WTC11 (cell line): ENCODE measurements around the gene ZNF628. TPM values are rescaled to one million over a fixed set of nuclear protein-coding genes. Genes with fewer than 3 reads are reported as not detected.
A peak's percentile ranks its signal among the peaks of the same experiment; 100 is the strongest.

Source experiments
- ATAC-seq: fragments of 200-7000 bp; cut with Tn5 transposase; 2 replicates; pipeline ENCODE4 v1.10.0; 2021; ENCODE audit warnings: mild to moderate bottlenecking, moderate library complexity
- CTCF ChIA-PET: fragments of 300-600 bp; sonication (Branson Sonifier 250); formaldehyde crosslinking; loops from one replicate; lab custom pipeline; 2021; ENCODE audit warnings: antibody characterized with exemption; lab: Charles Lee
- POLR2A ChIA-PET: fragments of 350-600 bp; sonication (Branson Sonifier 250); formaldehyde crosslinking; loops from one replicate; lab custom pipeline; 2021; ENCODE audit warnings: antibody characterized with exemption; lab: Charles Lee
- DNase-seq: peaks from one replicate; pipeline ENCODE4 v3.0.0; 2021; ENCODE audit warnings: low spot score
- H3K27ac Mint-ChIP-seq: 2 replicates; pipeline ENCODE4 v1.8.0; 2021; ENCODE audit warnings: mixed read lengths
- H3K27me3 Mint-ChIP-seq: 2 replicates; pipeline ENCODE4 v1.8.0; 2021; ENCODE audit warnings: low read depth, mild to moderate bottlenecking, moderate library complexity, mixed read lengths
- H3K36me3 Mint-ChIP-seq: 2 replicates; pipeline ENCODE4 v1.8.0; 2021; ENCODE audit warnings: mixed read lengths
- H3K4me1 Mint-ChIP-seq: 2 replicates; pipeline ENCODE4 v1.8.0; 2022; ENCODE audit warnings: mixed read lengths
- H3K4me3 Mint-ChIP-seq: 2 replicates; pipeline ENCODE4 v1.8.0; 2021; ENCODE audit warnings: mild to moderate bottlenecking, moderate library complexity, mixed read lengths
- H3K9me3 Mint-ChIP-seq: 2 replicates; pipeline ENCODE4 v1.8.0; 2021; ENCODE audit warnings: mixed read lengths
- CREM ChIP-seq: sonication (generic); formaldehyde crosslinking; IDR thresholded peaks from 2 replicates; pipeline ENCODE4 v1.8.1; 2022; ENCODE audit warnings: mild to moderate bottlenecking, missing genetic modification reagents, moderate library complexity
- FOXJ3 ChIP-seq: sonication (generic); formaldehyde crosslinking; IDR thresholded peaks from 2 replicates; pipeline ENCODE4 v1.9.0; 2021; ENCODE audit warnings: missing genetic modification reagents, mild to moderate bottlenecking, borderline replicate concordance
- NFATC4 ChIP-seq: fragments of 250-450 bp; sonication (Bioruptor Pico); IDR thresholded peaks from 2 replicates; pipeline ENCODE4 v1.9.0; 2021; ENCODE audit warnings: mild to moderate bottlenecking
- NFE2L1 ChIP-seq: sonication (generic); formaldehyde crosslinking; IDR thresholded peaks from 2 replicates; pipeline ENCODE4 v1.8.1; 2023; ENCODE audit warnings: missing genetic modification reagents
- RELA ChIP-seq: sonication (generic); formaldehyde crosslinking; IDR thresholded peaks from 2 replicates; pipeline ENCODE4 v1.8.1; 2022; ENCODE audit warnings: missing genetic modification reagents, mild to moderate bottlenecking, borderline replicate concordance
- RORB ChIP-seq: fragments of 250-450 bp; sonication (Bioruptor Pico); IDR thresholded peaks from 2 replicates; pipeline ENCODE4 v1.9.0; 2021; ENCODE audit warnings: mild to moderate bottlenecking
- TCF7 ChIP-seq: sonication (generic); formaldehyde crosslinking; IDR thresholded peaks from 2 replicates; pipeline ENCODE4 v1.8.0; 2022; ENCODE audit warnings: mild to moderate bottlenecking, low read depth, missing genetic modification reagents, moderate library complexity
- ZNF121 ChIP-seq: sonication (generic); formaldehyde crosslinking; IDR thresholded peaks from 2 replicates; pipeline ENCODE4 v1.8.0; 2023; ENCODE audit warnings: missing genetic modification reagents
- ZNF423 ChIP-seq: fragments of 250-450 bp; sonication (Bioruptor Pico); IDR thresholded peaks from 2 replicates; pipeline ENCODE4 v2.1.2; 2022; ENCODE audit warnings: mild to moderate bottlenecking, moderate library complexity
- total RNA-seq: library from RNA; stranded (reverse); gene quantifications from 3 replicates; pipeline ENCODE4 v1.2.3, GENCODE V29; 2021
- TF ChIP-seq, protein P1 (sequence below): sonication (generic); formaldehyde crosslinking; IDR thresholded peaks from 2 replicates; pipeline ENCODE4 v1.8.1; 2023; ENCODE audit warnings: mild to moderate bottlenecking, missing genetic modification reagents
- TF ChIP-seq, protein P2 (sequence below): fragments of 250-450 bp; sonication (Bioruptor Pico); IDR thresholded peaks from 2 replicates; pipeline ENCODE4 v2.1.2; 2022; ENCODE audit warnings: mild to moderate bottlenecking, moderate library complexity
- TF ChIP-seq, protein P3 (sequence below): sonication (generic); formaldehyde crosslinking; IDR thresholded peaks from 2 replicates; pipeline ENCODE4 v1.8.0; 2022; ENCODE audit warnings: mild to moderate bottlenecking, missing genetic modification reagents
- TF ChIP-seq, protein P4 (sequence below): sonication (generic); formaldehyde crosslinking; IDR thresholded peaks from 2 replicates; pipeline ENCODE4 v1.8.0; 2023; ENCODE audit warnings: mild to moderate bottlenecking, missing genetic modification reagents
- TF ChIP-seq, protein P5 (sequence below): sonication (generic); formaldehyde crosslinking; IDR thresholded peaks from 2 replicates; pipeline ENCODE4 v1.8.1; 2022; ENCODE audit warnings: mild to moderate bottlenecking, moderate library complexity, missing genetic modification reagents

ZNF628 gene
- total RNA-seq, 1 experiment from 2014 or later: 23.6 TPM

DNA sequence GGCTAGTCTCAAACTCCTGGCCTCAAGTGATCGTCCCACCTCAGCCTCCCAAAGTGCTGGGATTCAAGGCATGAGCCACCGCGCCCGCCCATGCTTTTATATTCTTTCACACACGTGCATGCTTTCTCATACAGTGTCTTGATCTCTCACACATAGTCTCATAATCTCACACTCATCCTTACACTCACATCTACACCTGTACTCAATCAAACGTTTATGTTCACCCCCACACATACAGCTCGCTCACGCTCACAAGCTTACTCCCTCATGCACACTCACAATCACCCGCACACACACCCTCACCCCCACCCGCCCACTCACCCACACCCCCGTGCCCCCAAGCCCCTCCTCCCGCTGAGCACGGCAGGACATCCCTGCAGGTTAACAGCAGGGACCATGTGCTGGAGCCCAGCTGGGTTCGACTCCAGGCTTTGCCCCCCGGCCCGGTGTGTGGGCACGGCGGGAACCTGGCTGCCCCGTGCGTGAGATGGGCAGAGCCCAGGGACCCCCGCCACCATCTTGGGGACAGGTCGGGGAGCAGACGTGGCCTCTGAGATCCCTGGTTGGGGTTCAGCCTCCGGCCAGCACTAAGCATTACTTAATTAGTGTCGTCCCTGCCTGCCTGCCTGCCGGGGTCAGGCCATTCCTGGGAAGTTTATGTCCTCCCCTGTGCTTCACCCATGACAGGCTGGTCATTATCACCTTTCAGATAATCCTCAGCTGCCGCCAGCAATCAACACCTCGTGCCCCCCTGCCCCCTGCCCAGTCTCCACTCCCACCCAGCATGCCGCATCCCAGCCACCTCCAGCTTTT, 49.1 kb downstream of the ZNF628 start:
- no peak overlapping the region for H3K4me3 Mint-ChIP-seq
- no peak for ATAC-seq
- POLR2A ChIA-PET: interaction anchor here (0.6 to 1.0 kb wide), 2 partner anchors 16 to 25 kb away, joined by 3 to 4 read pairs; no protein-coding TSS in a partner anchor

DNA sequence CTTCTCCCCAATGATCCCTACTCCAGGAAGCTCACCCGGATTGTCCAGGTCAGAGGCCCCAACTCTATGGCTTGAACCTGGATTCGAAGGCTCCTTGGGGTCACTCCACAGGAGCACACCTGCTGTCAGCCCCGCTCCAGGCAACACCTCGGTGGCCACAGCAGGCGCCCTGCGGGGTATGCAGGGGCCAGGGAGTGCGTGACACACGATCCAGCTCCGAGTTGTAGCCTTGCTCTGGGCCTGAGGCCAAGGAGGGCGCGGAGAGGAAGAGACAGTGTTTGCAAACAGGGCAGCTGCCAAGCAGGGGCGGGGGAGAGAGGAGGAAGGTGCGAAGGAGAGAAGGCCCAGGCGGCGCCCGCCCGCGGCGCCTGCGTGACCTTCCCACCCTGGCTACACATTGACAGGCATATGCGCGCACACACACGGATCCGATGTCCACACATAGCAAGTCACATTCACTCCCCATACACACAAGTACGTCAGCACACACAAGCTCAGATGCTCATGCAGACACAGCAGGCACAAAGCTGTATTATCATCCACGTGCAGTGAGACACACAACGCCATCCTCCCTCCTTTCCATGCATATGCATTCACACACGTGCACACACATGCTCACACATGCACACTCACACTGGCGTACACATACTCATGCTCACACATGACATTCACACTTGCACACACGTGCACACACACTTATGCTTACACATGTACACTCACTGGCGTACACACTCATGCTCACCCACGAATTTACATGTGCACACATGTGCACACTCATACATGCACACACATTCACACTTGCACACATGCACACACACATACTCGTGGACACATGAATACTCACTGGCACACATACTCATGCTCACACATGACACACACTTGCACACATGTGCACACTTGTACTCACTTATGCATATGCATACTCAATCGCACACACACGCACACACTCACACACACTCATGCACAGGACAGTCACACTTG, 50.1 kb downstream of the ZNF628 start:
- Mint-ChIP-seq H3K4me1 (no peaks in the 10 kb centered on the region; the same call in 1 of the 2 replicates), H3K36me3 (no peaks in the 10 kb centered on the region), H3K9me3 (no peaks in the 10 kb centered on the region), H3K27me3 (peaks cover 2% of the 10 kb centered on the region; the same call in 1 of the 2 replicates), H3K27ac (no peak overlapping the region), H3K4me3 (no peak overlapping the region)
- CTCF ChIA-PET: interaction anchor here (0.6 to 1.0 kb wide), 2 partner anchors 22 to 59 kb away, joined by 3 read pairs; no protein-coding TSS in a partner anchor
- DNase-seq (no peak), ATAC-seq (peak; percentile 30; the same call in 1 of the 2 replicates)
- TF ChIP-seq, protein P1, sequence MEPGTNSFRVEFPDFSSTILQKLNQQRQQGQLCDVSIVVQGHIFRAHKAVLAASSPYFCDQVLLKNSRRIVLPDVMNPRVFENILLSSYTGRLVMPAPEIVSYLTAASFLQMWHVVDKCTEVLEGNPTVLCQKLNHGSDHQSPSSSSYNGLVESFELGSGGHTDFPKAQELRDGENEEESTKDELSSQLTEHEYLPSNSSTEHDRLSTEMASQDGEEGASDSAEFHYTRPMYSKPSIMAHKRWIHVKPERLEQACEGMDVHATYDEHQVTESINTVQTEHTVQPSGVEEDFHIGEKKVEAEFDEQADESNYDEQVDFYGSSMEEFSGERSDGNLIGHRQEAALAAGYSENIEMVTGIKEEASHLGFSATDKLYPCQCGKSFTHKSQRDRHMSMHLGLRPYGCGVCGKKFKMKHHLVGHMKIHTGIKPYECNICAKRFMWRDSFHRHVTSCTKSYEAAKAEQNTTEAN (CRISPR knock-in tag): peak; percentile 99
- TF ChIP-seq ZNF121 (0 out of 2 replicates have a peak, but pooled peaks have one; percentile 24), NFE2L1 (CRISPR knock-in tag) (no peak; the same call in 1 of the 2 replicates), ZNF423 (peak; percentile 77; the same call in 1 of the 2 replicates), RORB (CRISPR knock-in tag) (no peak)
- TF ChIP-seq, protein P2, sequence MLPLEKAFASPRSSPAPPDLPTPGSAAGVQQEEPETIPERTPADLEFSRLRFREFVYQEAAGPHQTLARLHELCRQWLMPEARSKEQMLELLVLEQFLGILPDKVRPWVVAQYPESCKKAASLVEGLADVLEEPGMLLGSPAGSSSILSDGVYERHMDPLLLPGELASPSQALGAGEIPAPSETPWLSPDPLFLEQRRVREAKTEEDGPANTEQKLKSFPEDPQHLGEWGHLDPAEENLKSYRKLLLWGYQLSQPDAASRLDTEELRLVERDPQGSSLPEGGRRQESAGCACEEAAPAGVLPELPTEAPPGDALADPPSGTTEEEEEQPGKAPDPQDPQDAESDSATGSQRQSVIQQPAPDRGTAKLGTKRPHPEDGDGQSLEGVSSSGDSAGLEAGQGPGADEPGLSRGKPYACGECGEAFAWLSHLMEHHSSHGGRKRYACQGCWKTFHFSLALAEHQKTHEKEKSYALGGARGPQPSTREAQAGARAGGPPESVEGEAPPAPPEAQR: no peak
- POLR2A ChIA-PET: interaction anchor here (0.6 to 1.0 kb wide), 2 partner anchors 17 to 24 kb away, joined by 3 to 4 read pairs; no protein-coding TSS in a partner anchor

More for the DNA sequence above, 49.1 kb downstream of the ZNF628 start:
- H3K27ac Mint-ChIP-seq: no peak overlapping the region
- no peaks in the 10 kb centered on the region for H3K36me3 Mint-ChIP-seq
- H3K27me3 Mint-ChIP-seq: peaks cover 2% of the 10 kb centered on the region; the same call in 1 of the 2 replicates
- CTCF ChIA-PET: interaction anchor here (1.0 kb wide), 1 partner anchor 21 kb away, joined by 3 read pairs; no protein-coding TSS in a partner anchor
- no peak for TF ChIP-seq NFATC4 (CRISPR knock-in tag)
- TF ChIP-seq CREM (CRISPR knock-in tag): no peak
- TF ChIP-seq, protein P3, sequence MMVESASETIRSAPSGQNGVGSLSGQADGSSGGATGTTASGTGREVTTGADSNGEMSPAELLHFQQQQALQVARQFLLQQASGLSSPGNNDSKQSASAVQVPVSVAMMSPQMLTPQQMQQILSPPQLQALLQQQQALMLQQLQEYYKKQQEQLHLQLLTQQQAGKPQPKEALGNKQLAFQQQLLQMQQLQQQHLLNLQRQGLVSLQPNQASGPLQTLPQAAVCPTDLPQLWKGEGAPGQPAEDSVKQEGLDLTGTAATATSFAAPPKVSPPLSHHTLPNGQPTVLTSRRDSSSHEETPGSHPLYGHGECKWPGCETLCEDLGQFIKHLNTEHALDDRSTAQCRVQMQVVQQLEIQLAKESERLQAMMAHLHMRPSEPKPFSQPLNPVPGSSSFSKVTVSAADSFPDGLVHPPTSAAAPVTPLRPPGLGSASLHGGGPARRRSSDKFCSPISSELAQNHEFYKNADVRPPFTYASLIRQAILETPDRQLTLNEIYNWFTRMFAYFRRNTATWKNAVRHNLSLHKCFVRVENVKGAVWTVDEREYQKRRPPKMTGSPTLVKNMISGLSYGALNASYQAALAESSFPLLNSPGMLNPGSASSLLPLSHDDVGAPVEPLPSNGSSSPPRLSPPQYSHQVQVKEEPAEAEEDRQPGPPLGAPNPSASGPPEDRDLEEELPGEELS (CRISPR knock-in tag): no peak
- TF ChIP-seq, protein P4, sequence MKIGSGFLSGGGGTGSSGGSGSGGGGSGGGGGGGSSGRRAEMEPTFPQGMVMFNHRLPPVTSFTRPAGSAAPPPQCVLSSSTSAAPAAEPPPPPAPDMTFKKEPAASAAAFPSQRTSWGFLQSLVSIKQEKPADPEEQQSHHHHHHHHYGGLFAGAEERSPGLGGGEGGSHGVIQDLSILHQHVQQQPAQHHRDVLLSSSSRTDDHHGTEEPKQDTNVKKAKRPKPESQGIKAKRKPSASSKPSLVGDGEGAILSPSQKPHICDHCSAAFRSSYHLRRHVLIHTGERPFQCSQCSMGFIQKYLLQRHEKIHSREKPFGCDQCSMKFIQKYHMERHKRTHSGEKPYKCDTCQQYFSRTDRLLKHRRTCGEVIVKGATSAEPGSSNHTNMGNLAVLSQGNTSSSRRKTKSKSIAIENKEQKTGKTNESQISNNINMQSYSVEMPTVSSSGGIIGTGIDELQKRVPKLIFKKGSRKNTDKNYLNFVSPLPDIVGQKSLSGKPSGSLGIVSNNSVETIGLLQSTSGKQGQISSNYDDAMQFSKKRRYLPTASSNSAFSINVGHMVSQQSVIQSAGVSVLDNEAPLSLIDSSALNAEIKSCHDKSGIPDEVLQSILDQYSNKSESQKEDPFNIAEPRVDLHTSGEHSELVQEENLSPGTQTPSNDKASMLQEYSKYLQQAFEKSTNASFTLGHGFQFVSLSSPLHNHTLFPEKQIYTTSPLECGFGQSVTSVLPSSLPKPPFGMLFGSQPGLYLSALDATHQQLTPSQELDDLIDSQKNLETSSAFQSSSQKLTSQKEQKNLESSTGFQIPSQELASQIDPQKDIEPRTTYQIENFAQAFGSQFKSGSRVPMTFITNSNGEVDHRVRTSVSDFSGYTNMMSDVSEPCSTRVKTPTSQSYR (CRISPR knock-in tag): no peak
- TF ChIP-seq, protein P5, sequence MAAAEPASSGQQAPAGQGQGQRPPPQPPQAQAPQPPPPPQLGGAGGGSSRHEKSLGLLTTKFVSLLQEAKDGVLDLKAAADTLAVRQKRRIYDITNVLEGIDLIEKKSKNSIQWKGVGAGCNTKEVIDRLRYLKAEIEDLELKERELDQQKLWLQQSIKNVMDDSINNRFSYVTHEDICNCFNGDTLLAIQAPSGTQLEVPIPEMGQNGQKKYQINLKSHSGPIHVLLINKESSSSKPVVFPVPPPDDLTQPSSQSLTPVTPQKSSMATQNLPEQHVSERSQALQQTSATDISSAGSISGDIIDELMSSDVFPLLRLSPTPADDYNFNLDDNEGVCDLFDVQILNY (CRISPR knock-in tag): no peak
- no peak for TF ChIP-seq RELA
- no peak for TF ChIP-seq TCF7 (CRISPR knock-in tag)
- TF ChIP-seq FOXJ3 (CRISPR knock-in tag): no peak
- DNase-seq: no peak
- no peaks in the 10 kb centered on the region for H3K9me3 Mint-ChIP-seq
- H3K4me1 Mint-ChIP-seq: no peaks in the 10 kb centered on the region; the same call in 1 of the 2 replicates
